NCI-H1436 (cell line): ENCODE results near the gene SFXN5.
A peak's percentile ranks its signal among the peaks of the same experiment; 100 is the strongest.

Experiments
- DNase-seq: peaks from one replicate; lab custom pipeline; 2025; lab: John Stamatoyannopoulos, UW

Gene SFXN5

GRCh38 chr2:72897785-72898584, 173.5 kb downstream of the SFXN5 start:
- DNase-seq, result no peak

- DNase-seq, result no peak
Observed at GRCh38 chr2:72896446-72896845, 175.1 kb downstream of the SFXN5 start.

GRCh38 chr2:72895759-72896281, 175.7 kb downstream of the SFXN5 start:
- no peak for DNase-seq

GRCh38 chr2:72895154-72895553, 176.4 kb downstream of the SFXN5 start:
- DNase-seq, result no peak

- no peak for DNase-seq
Observed at GRCh38 chr2:72894514-72894913, 177.0 kb downstream of the SFXN5 start.

- DNase-seq, result peak; percentile 46
Observed at GRCh38 chr2:72893594-72894319, 177.8 kb downstream of the SFXN5 start.

- DNase-seq, result peak; percentile 54
Observed at GRCh38 chr2:72892506-72893173, 178.9 kb downstream of the SFXN5 start.
